NAMALWA (cell line): ENCODE measurements around the gene RAB40B.
"Not testable (repeated sequence)": the region's sequence is repeated elsewhere in the genome, so short reads cannot be mapped to it uniquely, and the experiment has no call there.

Experiments
- DNase-seq: peaks from one replicate; pipeline ENCODE4 v3.0.0-alpha.2; 2015; ENCODE audit warnings: low spot score

Gene RAB40B

DNA sequence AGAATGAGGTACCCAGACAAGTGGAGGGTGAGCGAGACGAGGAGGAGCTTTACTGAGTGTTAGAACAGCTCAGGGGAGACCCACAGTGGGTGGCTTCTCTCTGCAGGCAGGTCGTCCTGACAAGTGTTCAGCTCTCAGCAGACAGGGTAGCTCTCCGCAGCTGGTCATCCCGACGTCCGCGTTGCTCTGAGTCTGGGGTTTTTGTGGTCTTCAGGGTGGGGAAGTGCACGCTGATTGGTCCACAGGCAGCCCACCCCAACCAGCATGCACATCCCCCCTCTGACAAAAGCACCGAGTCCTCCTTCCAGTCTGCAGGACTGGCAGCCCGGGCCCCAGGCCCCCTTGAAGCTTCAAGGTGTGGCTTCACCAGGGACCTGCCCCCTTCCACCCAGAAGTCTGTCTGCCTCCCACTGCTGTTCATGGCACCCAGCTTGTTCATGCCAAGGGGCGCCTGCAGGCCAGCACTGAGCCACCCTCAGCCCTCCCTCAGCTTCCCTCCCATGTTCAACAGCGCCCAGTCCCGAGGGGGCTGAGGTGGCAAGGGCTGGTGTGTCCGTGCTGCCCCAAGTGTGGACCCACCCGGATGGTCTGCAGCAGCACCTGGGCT lies 30.4 kb downstream of the RAB40B start:
- no peak for DNase-seq

DNA sequence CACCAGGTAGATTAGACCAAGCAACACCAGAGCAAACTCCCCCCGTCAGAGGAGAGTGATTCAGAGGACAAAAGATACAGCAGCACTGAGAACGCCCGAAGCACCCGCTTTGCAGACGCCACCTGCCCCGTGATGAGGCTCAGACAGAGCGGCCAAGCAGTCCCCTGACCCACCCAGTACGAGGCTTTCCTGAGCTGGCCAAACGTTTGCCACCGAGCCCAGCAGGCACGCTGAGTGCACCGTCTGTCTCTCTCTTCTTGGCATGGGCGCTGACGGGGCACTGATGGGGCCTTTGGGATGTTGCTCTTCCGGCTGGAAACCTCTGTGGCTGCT lies 30.9 kb downstream of the RAB40B start:
- no peak for DNase-seq

DNA sequence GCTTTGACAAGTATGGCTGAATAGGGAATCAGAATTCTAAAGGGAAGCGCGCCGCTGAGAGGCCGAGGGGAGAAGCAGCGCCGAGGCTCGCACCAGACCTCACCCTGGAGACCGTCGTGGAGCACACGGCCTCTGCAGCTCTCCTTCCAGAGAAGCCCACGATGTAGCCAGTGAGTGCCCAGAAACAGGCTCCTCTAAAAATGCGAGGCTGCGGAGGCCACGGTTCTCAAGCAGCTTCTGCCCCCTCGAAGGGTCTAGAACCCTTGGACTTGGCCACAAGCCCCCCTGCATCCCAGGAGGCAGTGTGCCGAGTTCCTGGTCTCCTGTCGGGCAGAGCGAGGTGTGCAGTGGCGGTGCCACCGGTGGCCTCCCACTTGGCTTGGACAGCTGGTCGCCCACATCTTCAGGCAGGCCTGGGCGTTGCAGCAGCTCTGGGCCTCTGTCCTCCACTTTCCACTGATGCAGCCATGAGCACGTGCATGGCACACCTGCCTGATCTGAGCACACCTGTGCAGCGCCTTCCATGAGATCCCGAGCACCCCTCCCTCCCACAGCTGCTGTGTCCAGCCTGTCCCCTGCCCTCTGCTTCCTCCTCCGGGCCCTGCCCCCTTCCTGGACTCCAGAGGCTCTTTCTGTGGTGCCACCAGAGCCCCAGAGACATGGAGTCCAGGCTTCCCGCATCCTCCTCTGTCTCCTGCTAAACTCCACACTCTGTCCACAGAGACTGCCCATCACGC lies 31.4 kb downstream of the RAB40B start:
- no peak for DNase-seq

DNA sequence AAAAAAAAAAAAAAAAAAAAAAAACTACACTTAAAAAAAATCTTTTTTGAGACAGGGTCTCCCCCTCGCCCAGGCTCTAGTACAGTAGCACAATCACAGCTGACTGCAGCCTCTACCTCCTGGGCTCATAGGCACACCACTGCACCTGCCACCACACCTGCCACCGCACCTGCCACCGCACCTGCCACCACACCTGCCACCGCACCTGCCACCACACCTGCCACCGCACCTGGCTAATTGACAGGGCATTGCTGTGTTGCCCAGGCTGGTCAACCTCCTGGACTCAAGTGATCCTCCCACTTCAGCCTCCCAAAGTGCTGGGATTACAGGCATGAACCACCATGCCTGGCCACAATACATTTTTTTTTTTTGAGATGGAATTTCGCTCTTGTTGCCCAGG lies 32.6 kb downstream of the RAB40B start:
- no peak for DNase-seq

DNA sequence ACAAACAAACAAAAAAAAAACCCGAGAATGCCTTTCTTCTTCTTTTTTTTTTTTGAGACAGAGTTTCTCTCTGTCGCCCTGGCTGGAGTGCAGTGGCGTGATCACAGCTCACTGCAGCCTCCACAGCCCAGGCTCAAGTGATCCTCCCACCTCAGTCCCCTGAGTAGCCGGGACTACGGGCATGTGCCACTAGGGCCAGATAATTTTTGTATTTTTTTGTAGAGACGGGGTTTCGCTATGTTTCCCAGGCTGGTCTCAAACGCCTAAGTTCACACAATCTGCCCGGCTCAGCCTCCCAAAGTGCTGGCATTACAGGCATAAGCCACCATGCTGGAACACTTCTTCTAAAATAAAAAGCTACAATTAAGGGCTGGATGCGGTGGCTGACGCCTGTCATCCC lies 33.3 kb downstream of the RAB40B start:
- no peak for DNase-seq

DNA sequence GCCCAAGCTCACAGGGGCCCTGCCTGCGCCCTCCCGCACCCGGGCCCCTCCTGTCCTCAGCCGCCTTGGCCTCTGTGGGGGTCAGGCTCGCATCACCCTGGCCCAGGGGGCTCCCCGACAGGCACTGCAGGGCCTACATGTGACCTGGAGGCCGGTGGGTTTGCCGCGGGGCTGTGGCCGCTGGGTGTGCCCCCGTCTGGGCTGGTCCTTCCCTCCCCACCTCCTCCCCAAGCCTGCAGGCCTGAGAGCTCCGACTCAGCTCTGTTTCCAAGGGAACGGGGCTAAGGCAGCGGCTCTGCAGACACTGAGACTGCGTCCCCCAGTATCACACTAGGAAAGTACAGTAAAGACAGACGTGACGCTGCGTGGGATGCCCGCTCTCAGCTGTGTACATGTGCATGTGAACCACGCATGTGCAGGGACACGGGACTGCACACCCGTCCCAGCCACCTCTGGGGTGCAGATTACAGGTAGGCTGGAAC lies 33.8 kb downstream of the RAB40B start:
- DNase-seq: no peak

DNA sequence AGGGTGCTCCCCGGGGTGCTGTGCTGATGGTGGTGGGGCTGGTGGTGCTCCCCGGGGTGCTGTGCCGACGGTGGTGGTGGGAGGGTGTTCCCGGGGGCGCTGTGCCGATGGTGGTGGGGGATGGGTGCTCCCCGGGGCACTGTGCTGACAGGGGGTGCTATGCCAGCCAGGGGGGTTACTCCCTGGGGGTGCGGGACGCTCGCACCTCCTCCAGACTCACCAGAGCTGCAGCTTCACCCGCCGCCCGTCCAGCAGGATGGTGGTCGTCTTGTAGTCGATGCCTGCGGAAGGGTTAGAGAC lies 34.3 kb downstream of the RAB40B start:
- DNase-seq: no peak

DNA sequence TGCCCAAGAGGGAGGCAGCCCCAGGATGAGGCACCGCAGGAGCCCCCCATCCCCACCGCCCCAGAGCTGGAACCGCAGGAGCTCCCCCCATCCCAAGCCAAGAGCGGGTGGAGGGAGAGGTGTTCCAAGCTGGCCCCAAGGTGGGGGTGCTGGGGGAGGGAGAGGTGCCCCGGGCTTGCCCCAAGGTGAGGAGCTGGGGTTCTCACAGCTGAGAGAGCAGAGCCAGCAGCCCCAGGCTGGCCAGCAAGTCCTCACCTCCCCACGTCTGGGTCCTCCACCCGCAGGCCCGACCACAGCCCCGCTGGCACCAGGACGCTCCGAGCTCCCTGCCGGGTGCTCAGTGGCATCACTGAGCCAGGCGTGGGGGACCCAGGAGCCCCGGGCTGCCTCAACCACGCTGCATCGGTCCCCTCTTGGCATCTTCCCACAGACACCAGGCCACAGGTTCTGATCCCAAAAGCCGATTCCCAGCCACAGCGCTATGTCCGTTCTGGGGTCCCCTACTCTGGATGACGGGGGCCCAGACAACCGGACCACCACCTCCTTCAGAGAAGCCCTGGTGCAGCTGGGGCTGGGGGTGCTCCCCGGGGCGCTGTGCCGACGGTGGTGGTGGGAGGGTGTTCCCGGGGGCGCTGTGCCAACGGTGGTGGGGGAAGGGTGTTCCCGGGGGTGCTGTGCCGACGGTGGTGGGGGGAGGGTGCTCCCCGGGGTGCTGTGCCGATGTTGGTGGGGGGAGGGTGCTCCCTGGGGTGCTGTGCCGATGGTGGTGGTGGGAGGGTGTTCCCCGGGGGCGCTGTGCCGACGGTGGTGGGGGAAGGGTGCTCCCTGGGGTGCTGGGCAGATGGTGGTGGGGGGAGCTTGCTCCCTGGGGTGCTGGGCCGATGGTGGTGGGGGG lies 34.9 kb downstream of the RAB40B start:
- DNase-seq: no peak

DNA sequence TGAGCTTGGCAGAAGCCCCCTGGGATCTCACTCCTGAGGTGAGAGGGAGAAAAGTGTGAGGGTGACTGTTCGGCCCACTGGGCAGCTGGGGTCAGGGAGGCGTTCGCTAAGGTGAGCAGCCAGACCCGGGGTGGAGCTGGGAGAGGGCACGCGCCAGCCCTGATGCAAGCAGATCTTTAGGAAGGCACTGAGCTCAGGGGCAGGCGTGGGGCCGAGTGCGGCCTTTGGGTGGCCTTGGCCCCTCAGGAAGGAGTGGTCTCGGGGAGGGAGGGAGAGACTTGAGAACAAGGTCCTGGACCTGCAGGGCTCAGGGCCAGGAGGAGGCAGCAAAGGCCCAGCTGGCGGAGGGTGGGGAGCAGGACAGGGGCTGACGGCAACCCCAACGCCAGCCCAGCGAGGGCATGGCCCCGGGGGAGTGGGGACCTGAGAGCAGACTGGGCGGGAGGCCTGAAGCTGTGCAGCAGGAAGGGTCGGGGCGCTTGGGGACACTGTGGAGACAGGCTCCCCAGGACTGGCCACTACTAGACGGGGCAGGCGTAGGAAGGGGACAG lies 35.7 kb downstream of the RAB40B start:
- DNase-seq: no peak

DNA sequence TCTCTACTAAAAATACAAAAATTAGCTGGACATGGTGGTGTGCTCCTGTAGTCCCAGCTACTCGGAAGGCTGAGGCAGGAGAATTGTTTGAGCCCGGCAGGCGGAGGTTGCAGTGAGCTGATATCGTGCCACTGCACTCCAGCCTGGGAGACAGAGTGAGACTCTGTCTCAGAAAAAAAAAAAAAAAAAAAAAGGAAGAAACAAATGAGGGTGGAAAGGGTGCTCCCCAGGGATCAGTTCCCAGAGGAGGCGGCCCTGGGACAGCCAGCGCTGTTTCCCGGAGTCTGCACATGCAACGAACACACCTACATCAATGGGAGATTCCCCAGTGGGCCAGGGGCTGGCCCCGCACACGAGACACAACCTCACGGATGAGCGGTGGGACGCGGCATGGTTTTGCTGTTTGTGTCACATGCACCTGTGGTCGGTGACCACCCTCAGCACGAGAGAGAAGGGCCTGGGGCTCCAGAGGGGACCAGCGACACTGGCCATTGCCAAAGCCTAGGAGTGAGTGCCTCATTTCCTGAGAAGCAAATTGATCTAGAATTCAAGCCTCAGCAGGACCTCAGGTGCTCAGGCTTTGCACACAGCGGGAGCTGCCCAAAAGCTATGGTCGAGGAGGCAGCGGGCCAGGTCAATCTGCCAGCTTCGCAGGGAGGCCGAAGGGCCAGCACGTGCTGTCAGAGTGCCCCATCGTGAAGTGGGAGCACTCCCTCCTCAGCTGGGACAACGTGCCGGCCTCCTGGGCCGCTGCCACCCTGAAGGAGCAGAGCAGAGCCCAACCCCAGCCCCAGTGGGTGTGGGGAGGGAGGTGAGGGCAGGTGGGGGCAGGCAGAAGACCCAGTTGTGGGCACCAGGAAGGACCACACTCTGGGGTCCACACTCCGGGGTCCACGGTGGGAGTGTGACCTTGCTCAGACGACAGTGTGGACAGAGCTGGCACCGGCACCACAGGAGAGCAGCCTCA lies 36.5 kb downstream of the RAB40B start:
- no peak for DNase-seq

DNA sequence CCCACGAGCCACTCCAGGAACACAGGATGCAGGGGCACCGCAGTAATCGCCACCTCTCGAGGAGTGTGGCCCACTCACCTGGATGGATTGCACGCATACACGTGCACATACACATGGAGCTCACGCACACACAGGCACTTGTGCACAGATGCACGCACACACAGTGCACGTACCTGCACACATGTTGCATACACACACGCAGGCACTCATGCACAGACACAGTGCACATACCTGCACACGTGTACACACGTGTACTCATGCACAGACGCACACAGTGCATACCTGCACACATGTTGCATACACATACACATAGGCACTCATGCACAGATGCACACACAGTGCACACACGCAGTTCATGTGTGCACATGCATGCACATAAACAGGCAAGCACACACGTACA lies 38.6 kb downstream of the RAB40B start:
- DNase-seq: no peak

DNA sequence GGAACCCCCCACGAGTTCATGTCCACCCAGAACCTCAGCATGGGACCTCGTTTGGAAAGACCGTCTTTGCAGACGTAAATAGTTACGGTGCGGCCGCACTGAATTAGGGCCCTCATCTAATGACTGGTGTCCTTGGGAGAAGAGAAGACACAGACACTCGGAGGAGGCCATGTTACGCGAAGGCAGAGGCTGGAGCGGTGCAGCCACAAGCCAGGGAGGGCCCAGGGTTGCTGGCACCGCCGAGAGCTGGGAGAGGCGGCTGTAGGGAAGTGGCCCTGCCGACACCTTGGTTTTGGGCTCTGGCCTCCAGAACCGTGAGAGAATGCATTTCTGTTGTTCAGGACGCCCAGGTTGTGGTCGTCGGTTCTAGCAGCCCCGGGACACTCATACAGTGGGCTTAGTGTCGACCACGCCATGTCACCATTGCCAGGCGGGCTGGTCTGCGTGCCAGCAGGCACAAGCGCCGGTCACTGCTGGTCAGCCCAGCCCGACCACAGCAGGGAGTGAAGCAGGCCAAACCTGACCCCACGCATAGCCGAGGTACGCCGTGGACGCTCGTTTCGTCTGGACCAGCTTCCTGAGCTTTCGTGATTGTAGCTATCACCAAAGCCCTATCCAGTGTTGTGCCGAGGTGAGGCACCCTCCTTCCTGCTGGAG lies 39.6 kb downstream of the RAB40B start:
- DNase-seq: no peak

DNA sequence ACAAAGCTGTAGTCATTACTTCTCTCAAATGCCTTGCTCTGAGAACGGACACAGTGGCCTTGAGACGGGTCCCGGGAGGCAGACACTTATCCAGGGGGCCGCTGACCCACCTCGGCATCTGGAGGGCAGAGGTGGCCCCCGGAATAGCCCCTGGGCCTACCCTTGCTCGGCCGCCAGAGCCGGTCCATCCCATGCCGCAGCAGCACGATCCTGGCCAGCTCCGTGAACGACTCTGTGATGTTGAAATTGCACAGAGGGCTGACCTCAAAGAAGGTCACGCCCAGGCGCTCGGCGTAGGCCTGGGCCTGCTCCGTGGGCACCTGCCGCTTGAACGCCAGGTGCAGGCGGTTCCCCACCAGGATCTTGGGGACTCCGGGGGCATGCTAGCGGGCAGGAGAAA lies 40.2 kb downstream of the RAB40B start:
- no peak for DNase-seq

DNA sequence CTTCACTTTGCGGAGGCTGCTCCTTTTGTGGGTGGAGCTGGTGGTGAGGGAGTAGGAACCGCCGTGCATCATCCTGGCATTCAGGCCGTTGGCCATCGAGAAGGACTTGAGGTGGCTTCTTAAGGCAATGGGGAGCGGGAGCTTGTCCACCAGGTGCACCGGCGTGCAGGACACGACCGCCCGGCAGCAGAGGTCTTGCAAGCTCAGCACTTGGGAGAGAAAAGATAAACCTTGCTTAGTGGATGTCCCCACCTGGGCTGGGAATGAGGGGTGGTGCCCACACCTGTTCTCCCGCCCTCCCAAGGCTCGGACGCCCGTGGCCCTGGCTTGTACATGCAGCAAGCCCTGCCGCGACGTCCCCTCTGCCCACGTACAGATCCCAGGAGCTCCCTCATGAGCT lies 40.6 kb downstream of the RAB40B start:
- DNase-seq: no peak

DNA sequence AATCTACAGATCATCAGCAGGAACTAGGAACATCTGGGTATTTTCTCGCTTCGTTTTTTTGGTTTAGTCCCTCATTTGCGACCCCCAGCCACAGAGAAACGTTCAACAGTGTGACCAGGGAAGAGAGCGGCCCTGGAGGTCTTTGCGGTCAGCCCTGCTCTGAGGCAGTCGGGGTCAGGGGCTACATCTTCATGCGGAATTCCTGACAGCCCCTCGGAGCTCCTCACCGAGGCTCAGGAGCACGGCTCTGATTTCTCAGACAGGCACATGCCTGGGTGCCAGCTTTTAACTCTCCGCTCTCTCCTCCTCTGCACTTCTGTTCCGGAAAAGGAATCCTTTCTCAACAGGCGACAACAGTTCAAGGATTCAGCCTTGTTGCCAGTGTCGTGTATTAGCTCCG lies 42.2 kb downstream of the RAB40B start:
- DNase-seq: no peak

DNA sequence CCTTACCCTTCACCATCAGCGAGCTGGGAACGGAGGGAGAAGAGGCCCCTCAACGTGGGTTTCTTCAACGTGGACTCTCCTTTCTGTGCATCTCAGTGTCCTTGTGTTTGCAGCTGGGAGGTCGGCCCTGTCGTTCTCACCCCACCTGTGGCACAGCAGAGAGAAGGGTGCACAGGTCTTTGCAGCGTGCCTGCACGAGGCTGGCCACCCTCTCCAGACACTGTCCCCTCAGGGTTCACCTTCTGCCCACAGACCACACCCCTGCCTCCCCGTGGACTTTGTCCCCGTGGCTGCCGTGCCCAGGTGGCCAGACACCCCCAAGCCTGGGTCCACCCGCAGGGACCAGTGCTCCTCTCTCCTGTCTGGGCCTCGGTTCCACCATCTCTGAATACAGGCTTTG lies 43.0 kb downstream of the RAB40B start:
- DNase-seq: no peak

DNA sequence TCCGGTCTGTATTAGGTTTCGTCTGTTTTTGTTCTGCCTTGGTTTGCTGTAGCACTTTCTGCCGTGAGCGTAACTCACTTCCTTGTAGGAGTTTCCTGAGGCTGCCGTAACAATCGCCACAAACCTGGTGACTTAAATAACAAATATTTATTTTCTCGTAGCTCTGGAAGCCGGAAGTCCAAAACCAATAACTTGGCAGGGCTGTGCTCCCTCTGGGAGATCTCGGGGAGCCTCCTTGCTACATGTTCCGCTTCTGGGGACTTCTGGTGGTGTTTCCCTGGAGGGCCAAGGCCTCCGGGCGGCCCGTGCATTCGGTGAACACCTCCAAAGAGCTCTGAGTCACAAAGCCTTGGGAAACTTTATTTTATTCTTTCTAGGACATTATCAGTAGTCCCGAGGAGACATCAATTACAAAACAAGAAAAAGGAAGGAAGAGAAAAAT lies 43.4 kb downstream of the RAB40B start:
- DNase-seq: no peak

DNA sequence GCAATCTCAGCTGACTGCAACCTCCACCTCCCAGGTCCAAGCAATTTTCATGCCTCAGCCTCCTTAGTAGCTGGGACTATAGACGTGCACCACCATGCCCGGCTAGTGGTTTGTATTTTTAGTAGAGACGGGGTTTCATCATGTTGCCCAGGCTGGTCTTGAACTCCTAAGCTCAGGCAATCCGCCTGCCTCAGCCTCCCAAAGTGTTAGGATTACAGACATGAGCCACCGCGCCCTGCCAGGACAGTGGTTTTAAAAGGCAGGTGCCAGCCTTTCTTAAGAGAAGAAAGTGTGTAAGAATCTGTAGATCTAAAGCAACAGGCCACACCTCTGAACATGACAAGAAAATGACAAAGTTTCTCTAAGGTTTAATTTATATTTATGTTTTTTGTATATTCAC lies 43.9 kb downstream of the RAB40B start:
- DNase-seq: not testable (repeated sequence)

DNA sequence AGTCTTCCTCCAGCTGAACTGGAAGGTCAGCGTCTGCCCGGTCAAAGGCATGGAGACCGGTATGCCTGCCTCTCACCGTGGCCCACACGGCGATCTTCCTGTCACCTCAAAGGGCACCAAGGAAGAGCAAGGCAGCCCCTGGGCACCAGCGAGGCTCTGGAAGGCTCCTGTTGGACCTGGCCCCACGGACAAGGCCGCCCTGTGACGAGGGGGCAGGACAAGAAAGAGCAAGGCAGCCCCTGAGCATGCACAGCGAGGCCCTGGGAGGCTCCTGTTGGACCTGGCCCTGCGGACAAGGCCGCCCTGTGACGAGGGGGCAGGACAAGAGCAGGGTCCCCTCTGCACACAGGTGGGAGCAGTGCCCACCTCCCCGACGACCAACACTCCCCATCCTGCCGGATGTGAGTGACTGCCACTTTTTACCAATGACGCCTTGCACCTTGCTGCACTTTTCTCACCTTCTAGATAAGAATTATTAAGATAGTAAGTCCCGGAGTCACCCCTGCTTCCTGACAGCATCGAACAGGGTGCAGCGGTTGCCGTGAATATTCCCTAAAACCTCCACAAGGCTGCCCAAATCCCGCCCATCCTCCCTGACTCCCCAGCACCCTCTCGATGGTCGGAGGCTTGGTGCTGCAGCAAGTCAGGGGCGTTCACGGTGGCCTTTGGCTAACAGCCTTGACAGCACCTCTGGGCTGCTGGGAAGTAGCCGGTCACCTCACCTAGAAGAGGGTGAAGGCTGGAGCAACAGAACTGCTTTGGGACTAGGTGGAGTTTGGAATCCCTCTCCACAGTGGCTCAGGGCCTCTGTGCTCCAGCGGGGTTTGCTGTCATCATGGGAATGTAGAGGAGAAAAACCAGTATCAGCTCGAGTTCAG lies 44.6 kb downstream of the RAB40B start:
- no peak for DNase-seq

DNA sequence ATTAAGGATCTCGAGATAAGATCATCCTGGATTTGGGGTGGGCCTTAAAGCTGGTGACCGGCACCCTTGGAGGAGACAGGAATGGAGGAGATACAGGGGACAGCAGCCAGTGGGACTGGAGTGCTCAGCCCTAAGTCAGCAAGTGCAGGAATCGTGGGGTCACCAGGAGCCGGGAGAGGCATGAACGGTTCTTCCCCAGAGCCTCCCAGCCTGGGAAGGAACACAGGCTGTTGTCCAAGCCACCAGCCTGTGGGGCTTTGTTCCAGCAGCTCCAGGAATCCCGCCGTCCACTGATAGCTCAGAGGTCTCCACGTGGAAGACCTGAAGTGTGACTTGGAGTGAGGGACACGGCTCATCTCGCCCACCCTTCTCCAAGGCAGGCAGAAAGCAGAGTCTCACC lies 47.8 kb downstream of the RAB40B start:
- no peak for DNase-seq
